ENCODE measurements around the gene USP24.

Gene USP24

DNA sequence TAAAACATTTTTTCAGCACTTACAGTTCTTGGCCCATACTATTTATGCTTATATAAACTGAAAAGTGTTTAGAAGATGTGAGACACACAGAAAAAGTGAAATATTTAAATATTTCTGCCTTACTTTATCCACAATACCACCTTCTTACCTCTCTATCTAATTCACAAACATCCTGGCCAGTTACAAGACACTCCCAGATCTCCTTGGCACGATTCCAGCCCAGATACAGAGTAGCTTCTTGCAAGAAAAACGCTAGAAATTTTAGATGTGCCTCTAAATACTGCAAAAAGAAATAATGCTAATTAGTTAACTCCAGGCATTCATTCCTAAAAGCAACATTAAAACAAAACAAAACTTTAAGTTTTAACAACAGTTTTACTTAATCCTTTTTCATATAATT, 68.4 kb downstream of the USP24 start:
- TF ChIP-seq EZH2phosphoT487 (IDR thresholded peaks at IDR 0.05; ENCODE audit: low read depth) = no peak
- TF ChIP-seq, protein P1, sequence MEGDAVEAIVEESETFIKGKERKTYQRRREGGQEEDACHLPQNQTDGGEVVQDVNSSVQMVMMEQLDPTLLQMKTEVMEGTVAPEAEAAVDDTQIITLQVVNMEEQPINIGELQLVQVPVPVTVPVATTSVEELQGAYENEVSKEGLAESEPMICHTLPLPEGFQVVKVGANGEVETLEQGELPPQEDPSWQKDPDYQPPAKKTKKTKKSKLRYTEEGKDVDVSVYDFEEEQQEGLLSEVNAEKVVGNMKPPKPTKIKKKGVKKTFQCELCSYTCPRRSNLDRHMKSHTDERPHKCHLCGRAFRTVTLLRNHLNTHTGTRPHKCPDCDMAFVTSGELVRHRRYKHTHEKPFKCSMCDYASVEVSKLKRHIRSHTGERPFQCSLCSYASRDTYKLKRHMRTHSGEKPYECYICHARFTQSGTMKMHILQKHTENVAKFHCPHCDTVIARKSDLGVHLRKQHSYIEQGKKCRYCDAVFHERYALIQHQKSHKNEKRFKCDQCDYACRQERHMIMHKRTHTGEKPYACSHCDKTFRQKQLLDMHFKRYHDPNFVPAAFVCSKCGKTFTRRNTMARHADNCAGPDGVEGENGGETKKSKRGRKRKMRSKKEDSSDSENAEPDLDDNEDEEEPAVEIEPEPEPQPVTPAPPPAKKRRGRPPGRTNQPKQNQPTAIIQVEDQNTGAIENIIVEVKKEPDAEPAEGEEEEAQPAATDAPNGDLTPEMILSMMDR (IDR thresholded peaks at IDR 0.05; ENCODE audit: low read depth, low read length) = no peak
- Histone ChIP-seq H3K9me3 (ENCODE audit: insufficient read depth, low read length) (no peaks in the 10 kb centered on the region), H3K79me2 (ENCODE audit: low read length) (no peaks in the 10 kb centered on the region), H3K36me3 (replicated peaks; ENCODE audit: low read depth, low read length) (peaks cover 27% of the 10 kb centered on the region), H4K20me1 (ENCODE audit: insufficient read depth, low read length) (no peaks in the 10 kb centered on the region), H3K4me3 (ENCODE audit: low read length) (no peak overlapping the region), H3K27ac (ENCODE audit: low read length) (no peak overlapping the region), H3K4me2 (ENCODE audit: low read length) (no peak overlapping the region), H3K27me3 (ENCODE audit: low read depth, low read length) (no peaks in the 10 kb centered on the region), H3K9ac (ENCODE audit: low read length) (no peak overlapping the region), H2AFZ (ENCODE audit: low read depth, low read length) (no peak overlapping the region), H3K4me1 (ENCODE audit: low read length) (no peaks in the 10 kb centered on the region)

- Histone ChIP-seq H3K4me1 (ENCODE audit: low read length) (no peaks in the 10 kb centered on the region), H3K27me3 (ENCODE audit: low read depth, low read length) (no peaks in the 10 kb centered on the region), H2AFZ (ENCODE audit: low read depth, low read length) (no peak overlapping the region), H3K36me3 (replicated peaks; ENCODE audit: low read depth, low read length) (peaks cover 24% of the 10 kb centered on the region), H3K4me3 (ENCODE audit: low read length) (no peak overlapping the region), H3K79me2 (ENCODE audit: low read length) (no peaks in the 10 kb centered on the region), H4K20me1 (ENCODE audit: insufficient read depth, low read length) (no peaks in the 10 kb centered on the region), H3K9ac (ENCODE audit: low read length) (no peak overlapping the region), H3K4me2 (ENCODE audit: low read length) (no peak overlapping the region), H3K27ac (ENCODE audit: low read length) (no peak overlapping the region), H3K9me3 (ENCODE audit: insufficient read depth, low read length) (no peaks in the 10 kb centered on the region)
- no peak for TF ChIP-seq EZH2phosphoT487 (IDR thresholded peaks at IDR 0.05; ENCODE audit: low read depth)
- TF ChIP-seq, protein P1 (IDR thresholded peaks at IDR 0.05; ENCODE audit: low read depth, low read length) = no peak
Observed at GRCh38 chr1:55144886-55145285, 70.3 kb downstream of the USP24 start.

DNA sequence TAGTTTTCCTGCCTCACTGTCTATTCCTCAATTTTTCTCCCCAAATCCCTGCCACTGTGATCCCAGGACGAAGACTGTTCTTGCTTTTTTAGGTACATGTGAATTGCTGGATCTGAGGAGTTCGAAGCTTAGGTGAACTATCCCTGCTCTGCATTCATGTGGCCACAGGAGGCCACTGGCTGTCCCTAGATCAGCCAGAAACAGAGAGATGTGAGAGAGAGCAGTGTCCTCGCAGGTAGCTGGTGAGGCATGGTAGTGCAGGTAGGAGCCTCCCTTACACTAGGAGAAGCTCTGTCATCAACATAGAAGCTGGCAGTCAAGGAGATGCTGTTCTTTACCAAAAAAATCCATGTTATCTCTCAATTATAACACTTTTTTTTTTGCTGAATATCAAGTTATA, 71.5 kb downstream of the USP24 start:
- Histone ChIP-seq H2AFZ (ENCODE audit: low read depth, low read length) (no peak overlapping the region), H3K9ac (ENCODE audit: low read length) (no peak overlapping the region), H3K36me3 (replicated peaks; ENCODE audit: low read depth, low read length) (peaks cover 21% of the 10 kb centered on the region), H3K27ac (ENCODE audit: low read length) (no peak overlapping the region), H3K79me2 (ENCODE audit: low read length) (no peaks in the 10 kb centered on the region), H3K27me3 (ENCODE audit: low read depth, low read length) (no peaks in the 10 kb centered on the region), H3K4me2 (ENCODE audit: low read length) (no peak overlapping the region), H3K4me3 (ENCODE audit: low read length) (no peak overlapping the region), H3K9me3 (ENCODE audit: insufficient read depth, low read length) (no peaks in the 10 kb centered on the region), H4K20me1 (ENCODE audit: insufficient read depth, low read length) (no peaks in the 10 kb centered on the region), H3K4me1 (ENCODE audit: low read length) (no peaks in the 10 kb centered on the region)
- TF ChIP-seq EZH2phosphoT487 (IDR thresholded peaks at IDR 0.05; ENCODE audit: low read depth) = no peak
- TF ChIP-seq, protein P1 (IDR thresholded peaks at IDR 0.05; ENCODE audit: low read depth, low read length) = no peak

DNA sequence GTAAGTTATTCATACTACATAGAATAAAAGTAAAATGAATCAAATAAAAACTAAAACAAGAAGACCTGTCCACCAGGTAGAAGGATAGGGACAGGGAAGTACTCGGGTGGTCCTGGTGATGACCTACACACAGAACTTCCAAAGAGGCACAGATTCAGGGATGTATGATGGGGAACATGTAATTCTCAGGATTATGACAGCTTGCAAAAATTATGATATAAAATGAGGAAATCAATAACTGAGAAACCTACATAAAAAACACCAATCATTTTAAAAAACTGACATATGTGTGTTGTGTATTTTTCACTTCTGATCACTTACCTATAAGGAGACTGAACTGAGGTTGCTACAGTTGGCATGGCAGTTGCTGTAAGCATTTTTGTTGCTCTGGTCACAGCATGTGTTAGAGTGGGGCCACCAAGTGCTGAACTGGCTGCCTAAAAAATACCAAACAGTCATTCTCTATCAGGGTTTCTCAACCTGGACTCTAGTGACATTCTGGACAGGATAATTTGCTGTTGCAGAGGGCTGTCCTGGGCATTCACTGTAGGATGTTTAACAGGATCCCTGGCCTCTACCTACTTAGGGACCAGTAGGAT, 73.8 kb downstream of the USP24 start:
- no peaks in the 10 kb centered on the region for H3K4me1 ChIP-seq (ENCODE audit: low read length)
- no peak overlapping the region for H3K4me3 ChIP-seq (ENCODE audit: low read length)
- TF ChIP-seq, protein P1 (IDR thresholded peaks at IDR 0.05; ENCODE audit: low read depth, low read length) = no peak
- TF ChIP-seq EZH2phosphoT487 (IDR thresholded peaks at IDR 0.05; ENCODE audit: low read depth) = no peak
- H3K79me2 ChIP-seq (ENCODE audit: low read length) = no peaks in the 10 kb centered on the region
- no peak overlapping the region for H3K27ac ChIP-seq (ENCODE audit: low read length)
- H4K20me1 ChIP-seq (ENCODE audit: insufficient read depth, low read length) = no peaks in the 10 kb centered on the region
- peaks cover 31% of the 10 kb centered on the region for H3K36me3 ChIP-seq (replicated peaks; ENCODE audit: low read depth, low read length)
- no peaks in the 10 kb centered on the region for H3K9me3 ChIP-seq (ENCODE audit: insufficient read depth, low read length)
- H3K27me3 ChIP-seq (ENCODE audit: low read depth, low read length) = no peaks in the 10 kb centered on the region
- H2AFZ ChIP-seq (ENCODE audit: low read depth, low read length) = no peak overlapping the region
- no peak overlapping the region for H3K9ac ChIP-seq (ENCODE audit: low read length)
- H3K4me2 ChIP-seq (ENCODE audit: low read length) = no peak overlapping the region
